DOHH2 (cell line): ENCODE data around the gene LACRT.

Experiments
- EZH2phosphoT487 ChIP-seq: fragments of 200-600 bp; sonication (generic); IDR thresholded peaks from 2 replicates; pipeline ENCODE4 v1.6.1; 2017; ENCODE audit warnings: borderline replicate concordance, mild to moderate bottlenecking, antibody characterized with exemption, low read length, moderate library complexity, mixed read lengths
- TF ChIP-seq, protein P1 (sequence below): fragments of 200-600 bp; sonication (generic); IDR thresholded peaks from one replicate; pipeline ENCODE4 v1.5.1; 2014; ENCODE audit warnings: antibody characterized with exemption, mild to moderate bottlenecking, low read depth, low read length; ENCODE audit not compliant: poor library complexity, severe bottlenecking

- TF ChIP-seq, protein P1, sequence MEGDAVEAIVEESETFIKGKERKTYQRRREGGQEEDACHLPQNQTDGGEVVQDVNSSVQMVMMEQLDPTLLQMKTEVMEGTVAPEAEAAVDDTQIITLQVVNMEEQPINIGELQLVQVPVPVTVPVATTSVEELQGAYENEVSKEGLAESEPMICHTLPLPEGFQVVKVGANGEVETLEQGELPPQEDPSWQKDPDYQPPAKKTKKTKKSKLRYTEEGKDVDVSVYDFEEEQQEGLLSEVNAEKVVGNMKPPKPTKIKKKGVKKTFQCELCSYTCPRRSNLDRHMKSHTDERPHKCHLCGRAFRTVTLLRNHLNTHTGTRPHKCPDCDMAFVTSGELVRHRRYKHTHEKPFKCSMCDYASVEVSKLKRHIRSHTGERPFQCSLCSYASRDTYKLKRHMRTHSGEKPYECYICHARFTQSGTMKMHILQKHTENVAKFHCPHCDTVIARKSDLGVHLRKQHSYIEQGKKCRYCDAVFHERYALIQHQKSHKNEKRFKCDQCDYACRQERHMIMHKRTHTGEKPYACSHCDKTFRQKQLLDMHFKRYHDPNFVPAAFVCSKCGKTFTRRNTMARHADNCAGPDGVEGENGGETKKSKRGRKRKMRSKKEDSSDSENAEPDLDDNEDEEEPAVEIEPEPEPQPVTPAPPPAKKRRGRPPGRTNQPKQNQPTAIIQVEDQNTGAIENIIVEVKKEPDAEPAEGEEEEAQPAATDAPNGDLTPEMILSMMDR, result no peak
- TF ChIP-seq EZH2phosphoT487, result no peak
Observed at GRCh38 chr12:54601841-54602240, 32.9 kb downstream of the LACRT start.
